Nasal cavity respiratory epithelium epithelial cell of viscerocranial mucosa (primary cell): ENCODE measurements around the gene TMEM59L. TPM values are rescaled to one million over a fixed set of nuclear protein-coding genes. Genes with fewer than 3 reads are reported as not detected.

Experiments used
- total RNA-seq: library from RNA; depleted of rRNA; stranded (reverse); fragments of >200 nt; gene quantifications from 2 replicates; pipeline ENCODE4 v1.2.3, GENCODE V29; 2014

Gene TMEM59L
- 0.14 and 1.0 TPM in 2 replicates for total RNA-seq

GRCh38 chr19:18612772-18613588, at the start of gene TMEM59L:
Gene TMEM59L (plus strand): TSS chr19:18612870. CDS start chr19:18612959, 89 bp downstream.

DNA sequence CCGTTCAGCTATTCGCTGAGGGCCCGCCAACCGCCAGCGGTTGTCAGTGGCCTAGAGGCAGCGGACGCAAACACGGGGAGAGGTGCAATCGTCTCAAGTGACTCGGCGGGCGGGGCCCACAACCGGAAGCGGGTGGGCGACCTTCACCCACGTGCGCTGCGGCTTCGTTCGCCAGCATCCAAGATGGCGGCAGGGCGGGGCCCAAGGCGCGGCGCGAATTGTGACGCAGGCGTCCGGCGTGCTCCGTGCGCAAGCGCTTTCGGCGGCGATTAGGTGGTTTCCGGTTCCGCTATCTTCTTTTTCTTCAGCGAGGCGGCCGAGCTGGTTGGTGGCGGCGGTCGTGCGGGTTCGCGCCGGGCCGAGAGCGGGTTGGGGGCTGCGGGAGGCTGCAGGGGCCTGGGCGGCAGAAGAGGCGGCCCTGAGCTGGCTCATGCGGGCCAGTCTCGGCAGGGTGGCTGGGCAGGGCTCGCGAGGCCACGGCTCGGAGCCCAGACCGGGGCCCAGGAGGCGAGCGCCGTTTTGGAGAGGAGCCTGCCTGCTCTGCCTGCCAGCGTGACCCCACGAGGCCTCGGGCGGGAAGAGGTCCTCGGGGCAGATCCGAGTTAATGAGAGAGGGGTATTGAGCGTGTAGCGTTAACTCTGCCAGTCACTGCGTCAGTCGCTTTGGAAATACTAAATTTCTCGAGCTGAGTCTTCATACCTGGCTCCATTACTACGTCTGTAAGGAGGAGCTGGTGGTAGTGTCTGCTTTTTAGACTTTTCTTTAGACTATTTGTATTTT, 40.9 kb upstream of the TMEM59L start, which contains the start of gene UBA52:
TSS of gene UBA52 (plus strand) at position 294 of the 781 bp plus-strand sequence. CDS start 1,444 bp downstream, outside the sequence.

DNA sequence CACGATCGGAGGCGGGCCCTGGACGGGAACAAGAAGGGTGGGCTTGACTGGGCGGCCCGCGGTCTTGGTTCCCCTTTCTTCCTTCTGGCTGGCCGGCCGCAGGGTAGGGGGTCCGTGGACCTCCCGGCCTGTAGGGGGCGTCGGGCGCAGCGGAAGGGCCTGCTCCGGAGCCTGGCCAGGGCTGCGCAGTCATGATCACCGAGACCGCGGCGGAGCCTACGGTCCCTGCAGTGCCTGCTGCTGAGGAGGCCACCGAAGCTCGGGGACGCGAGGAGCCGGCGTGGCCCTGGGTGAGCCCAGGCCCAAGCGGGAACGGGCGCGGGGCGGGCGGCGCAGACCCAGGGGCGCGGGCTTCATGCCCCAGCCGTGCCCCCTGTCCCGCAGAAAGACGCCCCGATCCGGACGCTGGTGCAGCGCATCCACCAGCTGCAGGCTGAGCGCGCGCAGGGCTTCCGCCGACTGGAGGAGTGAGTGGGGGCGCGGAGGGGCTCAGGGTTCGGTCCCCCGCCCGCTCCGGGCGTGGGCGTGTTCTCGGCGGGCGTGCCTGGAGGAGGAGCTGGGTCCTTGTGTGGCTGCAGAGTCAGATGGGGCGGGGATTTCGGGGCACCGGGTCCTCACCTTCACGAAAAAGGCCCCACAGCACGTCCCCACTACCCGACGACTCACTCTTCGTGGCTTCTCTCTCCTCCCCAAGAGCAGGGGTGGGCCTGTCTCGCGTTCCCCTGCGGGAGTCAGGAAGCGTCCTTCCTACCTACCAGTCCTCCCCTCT, 23.9 kb upstream of the TMEM59L start, which contains the start of gene REX1BD:
TSS of gene REX1BD (plus strand) at position 188 of the 769 bp plus-strand sequence. CDS start at position 192, 4 bp downstream.

DNA sequence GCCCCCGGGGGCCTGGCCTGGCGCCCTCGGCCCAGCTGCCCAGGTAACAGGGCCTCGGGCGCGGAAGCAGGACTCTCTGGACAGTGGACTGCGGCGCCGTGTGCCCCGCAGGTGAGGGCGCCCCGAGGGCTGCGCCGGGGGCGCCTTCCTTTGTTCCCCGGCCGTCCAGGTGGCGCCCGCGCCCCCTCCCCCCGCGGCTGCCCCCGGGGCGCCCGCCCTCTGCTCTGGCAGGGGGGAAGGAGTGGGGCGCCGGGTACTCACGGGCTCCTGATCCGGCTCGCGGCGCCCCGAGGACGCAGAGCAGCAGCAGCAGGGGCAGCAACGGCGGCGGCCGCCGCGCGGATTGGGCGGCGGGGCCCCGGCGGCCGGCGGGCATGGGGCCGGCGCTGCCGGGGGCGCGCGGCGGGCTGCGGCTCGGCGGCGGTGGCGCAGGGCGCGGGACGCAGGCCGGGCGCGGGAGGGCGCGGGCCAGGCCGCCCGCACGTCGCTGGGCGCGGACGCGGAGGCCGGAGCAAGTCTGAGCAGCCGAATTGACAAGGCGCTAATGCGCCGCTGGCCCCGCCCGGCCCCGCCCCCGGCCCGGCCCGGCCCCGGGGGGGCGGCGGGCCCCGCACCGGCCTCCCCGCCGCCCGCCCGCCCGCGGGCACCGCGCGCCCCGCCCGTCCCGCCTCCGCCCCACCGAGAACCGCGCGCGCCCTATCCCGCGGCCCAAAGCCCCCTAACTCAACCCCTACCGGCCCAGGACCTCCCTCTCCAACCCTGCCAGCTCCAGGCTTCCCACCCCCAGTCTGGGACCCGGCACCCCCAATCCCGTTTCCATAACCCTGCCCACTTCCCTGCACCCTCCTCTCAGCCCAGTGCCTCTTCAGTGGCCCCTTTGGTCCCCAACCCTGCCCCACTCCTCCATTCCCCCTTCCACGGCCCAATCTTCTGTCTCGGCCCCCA, 6.1 kb upstream of the TMEM59L start, which contains the start of gene CRLF1:
TSS of gene CRLF1 (minus strand) at position 519 of the 945 bp plus-strand sequence. CDS start at position 376, 143 bp downstream.

GRCh38 chr19:18636969-18637629, 24.4 kb downstream of the TMEM59L start, which contains the start of gene KLHL26:
Gene KLHL26 (plus strand): TSS chr19:18637028. CDS start chr19:18637055, 27 bp downstream.

Other genes starting within 250 kb of the TMEM59L start
- 172 and 183 TPM in 2 replicates for gene GDF15, start 226.7 kb upstream of the TMEM59L start, total RNA-seq
- 0.07 TPM in 1 of 2 replicates, not detected in the other for gene LRRC25, start 215.2 kb upstream of the TMEM59L start, total RNA-seq
- gene SSBP4, start 193.5 kb upstream of the TMEM59L start, total RNA-seq = 13.7 and 17.4 TPM in 2 replicates
- 18.8 and 40.4 TPM in 2 replicates for gene ISYNA1, start 174.7 kb upstream of the TMEM59L start, total RNA-seq
- gene ELL, start 90.8 kb upstream of the TMEM59L start, total RNA-seq = 13.7 and 17.2 TPM in 2 replicates
- 163 and 204 TPM in 2 replicates for gene FKBP8, start 69.3 kb upstream of the TMEM59L start, total RNA-seq
- gene KXD1, start 55.0 kb upstream of the TMEM59L start, total RNA-seq = 47.2 and 53.5 TPM in 2 replicates
- 608 and 661 TPM in 2 replicates for gene UBA52, start 41.0 kb upstream of the TMEM59L start, total RNA-seq
- 22.6 and 27.5 TPM in 2 replicates for gene REX1BD, start 24.1 kb upstream of the TMEM59L start, total RNA-seq
- 6.5 TPM in 1 of 2 replicates, not detected in the other for gene CRLF1, start 6.1 kb upstream of the TMEM59L start, total RNA-seq
- 6.5 and 10.1 TPM in 2 replicates for gene KLHL26, start 24.2 kb downstream of the TMEM59L start, total RNA-seq
- 1.0 and 1.9 TPM in 2 replicates for gene CRTC1, start 70.8 kb downstream of the TMEM59L start, total RNA-seq
- 0.07 TPM in 1 of 2 replicates, not detected in the other for gene COMP, start 178.4 kb downstream of the TMEM59L start, total RNA-seq
- gene UPF1, start 219.1 kb downstream of the TMEM59L start, total RNA-seq = 83.4 and 110 TPM in 2 replicates